Hindlimb muscle (tissue), 1 donor: Measurements from ENCODE around the gene NEGR1. TPM values are rescaled to one million over a fixed set of nuclear protein-coding genes. Genes with fewer than 3 reads are reported as not detected.

Experiments
- DNase-seq: peaks from one replicate; pipeline ENCODE4 v3.0.0-alpha.2; 2013
- polyA plus RNA-seq: library from polyadenylated mRNA; unstranded; fragments of 120-200 nt; gene quantifications from one replicate; pipeline ENCODE4 v1.2.1, GENCODE V29; 2013; ENCODE audit not compliant: insufficient read length

Gene NEGR1
- polyA plus RNA-seq, 1 donor = 18.1 TPM

DNA sequence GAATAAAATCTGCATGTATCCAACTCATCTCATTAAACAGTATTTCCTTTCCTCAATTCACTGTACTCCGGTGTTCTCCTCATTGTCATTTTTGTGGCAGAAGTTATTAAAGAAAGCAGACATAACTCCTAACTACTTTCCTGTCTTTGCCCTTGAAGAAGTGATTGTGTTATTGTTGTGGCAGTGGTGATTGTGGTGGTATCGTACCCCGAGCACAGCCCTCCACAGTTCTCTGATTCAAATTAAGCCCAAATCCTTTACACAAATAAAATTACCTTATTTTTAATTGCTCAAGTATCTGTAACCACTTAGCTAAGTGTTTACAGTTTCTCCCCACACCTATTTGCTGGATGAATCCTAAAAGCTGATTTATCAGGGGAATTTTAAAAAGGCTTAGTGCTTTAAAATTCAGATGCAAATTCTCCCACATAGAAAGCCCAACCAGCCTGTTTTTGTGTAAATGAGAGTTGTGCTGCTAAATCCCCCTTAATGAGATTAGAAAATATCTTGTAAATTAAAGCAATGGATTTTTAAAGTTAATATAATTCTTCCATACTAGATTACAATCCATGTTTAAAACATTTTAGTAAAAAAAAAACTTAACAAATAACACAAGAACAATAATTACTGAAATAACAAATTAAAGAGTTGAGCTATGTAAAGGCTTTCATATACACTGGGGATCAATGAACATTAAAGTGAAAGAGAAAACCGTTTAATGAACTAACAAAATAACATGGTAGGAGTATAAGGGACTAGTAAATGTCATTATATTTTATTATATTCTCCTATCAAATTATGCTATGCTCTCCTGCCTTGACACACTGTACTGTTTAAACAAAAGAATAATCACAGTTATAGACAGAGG, 259.0 kb downstream of the NEGR1 start:
- no peak for DNase-seq

DNA sequence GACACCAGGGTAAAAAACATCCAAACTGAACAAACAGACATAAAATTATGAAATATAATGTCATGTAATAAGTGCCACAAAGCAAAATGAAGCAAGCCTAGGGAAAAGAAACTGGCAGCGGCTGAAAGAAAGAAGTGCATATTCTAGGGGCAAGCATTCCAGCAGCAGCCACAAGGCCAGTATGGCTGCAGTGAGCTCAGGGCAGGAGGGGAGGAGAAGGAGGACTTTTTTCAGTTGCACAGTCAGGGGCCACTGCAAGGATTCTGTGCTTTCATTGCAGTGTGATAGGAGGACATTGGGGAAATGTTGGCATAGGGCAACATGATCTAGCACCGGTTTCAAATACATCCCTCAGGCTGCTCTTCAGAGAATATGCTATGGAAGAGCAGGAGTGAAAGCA, 263.8 kb downstream of the NEGR1 start:
- DNase-seq = no peak

DNA sequence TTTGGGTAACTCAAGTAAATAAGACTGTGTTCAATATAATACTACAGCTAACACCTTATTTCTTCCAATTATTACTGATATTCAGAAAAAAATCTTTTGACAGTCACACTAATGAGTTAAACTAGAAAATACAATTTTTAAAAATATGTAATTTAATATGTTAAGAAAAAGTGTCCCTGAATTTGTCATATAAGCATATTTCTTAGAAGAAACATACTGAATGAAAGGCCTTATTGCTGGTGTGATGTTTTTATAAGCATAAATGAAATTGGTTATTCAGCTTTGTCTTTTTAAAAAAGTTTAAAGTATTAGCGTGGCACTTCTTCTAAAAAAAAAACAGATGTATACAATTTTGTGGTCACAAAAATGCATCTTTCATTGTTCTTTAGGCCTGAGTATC, 267.3 kb downstream of the NEGR1 start:
- DNase-seq = no peak

DNA sequence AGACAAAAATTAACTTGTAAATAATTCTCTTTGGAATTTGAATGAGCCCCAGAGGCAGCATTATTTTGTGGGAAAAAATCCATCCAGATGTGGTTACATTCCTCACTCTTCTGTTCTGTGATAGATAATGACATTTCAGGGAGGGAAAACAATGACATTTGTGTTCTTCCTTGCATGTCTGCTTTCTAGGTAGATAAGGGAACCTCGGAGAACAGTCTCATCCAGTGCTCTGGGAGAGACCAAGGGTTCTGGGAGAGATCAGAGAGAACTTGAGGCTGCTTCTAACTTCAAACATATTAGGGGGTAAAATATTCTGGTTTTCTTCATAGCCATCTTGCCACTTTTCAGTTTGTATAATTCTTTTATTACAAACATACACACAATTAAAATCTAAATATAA, 269.2 kb downstream of the NEGR1 start:
- DNase-seq = no peak

DNA sequence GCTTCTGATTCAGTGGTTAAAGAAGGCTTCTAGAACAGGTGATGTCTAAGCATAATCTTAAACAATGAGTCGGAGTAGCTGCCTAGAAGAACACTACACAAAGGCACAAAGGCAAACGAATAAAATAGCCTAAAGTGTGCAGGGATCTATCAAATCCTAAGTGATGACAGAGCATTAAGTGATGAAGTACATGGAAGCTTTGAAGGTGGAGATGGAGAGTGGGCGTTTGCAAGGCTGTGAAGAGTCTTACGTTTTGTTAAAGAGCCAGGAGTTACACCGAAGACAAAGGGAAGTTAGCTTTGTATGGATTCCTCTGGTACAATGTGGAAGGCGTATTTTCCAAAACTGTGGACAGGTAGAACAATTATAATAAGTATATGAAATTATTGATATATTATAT, 270.6 kb downstream of the NEGR1 start:
- DNase-seq = no peak

DNA sequence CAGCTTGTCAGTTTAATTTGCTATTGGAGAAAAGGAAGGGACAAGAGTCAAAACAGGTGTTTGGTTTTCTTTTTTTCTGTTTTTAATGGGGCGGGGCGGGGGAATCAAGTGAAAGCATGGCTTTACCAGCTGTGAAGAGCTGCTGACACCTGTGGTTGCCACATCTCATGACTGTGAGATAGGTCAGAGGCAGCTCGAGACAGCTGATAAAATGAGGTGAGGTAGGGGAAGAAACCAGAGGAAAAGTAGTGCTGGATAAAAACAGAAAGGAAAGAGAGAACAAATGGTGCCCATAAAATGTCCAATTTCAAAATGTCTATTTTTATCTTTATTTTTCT, 272.3 kb downstream of the NEGR1 start:
- no peak for DNase-seq

DNA sequence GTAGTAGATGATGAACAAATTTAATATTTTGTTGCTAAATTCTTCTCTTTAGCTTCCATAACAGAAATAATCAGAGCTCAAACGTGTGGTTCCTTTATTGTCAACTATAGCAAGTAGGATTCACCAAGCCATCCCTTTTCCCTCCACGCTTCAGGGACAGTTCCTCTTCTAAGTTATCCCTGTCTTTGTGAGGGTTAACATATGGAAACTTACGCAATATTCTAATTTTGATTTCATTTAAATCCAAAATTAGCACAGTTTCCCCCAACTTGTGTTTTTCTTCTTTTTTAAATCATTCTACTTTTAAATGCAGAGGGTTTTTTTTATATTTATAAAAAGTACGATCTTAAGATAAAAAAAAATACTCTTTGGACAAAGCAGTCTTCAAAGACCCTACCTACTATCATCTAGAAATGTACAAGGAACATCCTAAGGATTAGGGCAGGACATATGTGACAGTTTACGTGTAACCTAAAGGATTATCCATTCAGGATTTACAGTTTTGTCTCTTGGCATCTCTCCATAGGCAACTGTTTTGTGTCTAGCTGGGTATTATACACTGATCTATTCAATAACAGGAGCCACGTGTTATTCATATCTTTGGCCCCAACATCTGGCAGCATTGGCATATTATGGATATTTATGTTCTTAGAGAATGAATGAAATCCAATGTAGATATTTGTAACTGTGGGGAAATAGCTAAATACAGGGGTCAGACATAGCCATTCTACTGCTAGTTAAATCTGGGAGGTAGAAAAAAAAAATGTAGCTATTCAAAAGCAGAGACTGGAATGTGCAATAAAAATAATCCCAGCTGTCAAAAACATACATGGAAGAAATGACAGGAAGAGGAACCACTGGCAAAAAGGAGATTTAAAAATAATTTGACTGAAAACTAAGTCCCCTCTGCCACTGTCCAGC, 272.9 kb downstream of the NEGR1 start:
- DNase-seq = no peak

DNA sequence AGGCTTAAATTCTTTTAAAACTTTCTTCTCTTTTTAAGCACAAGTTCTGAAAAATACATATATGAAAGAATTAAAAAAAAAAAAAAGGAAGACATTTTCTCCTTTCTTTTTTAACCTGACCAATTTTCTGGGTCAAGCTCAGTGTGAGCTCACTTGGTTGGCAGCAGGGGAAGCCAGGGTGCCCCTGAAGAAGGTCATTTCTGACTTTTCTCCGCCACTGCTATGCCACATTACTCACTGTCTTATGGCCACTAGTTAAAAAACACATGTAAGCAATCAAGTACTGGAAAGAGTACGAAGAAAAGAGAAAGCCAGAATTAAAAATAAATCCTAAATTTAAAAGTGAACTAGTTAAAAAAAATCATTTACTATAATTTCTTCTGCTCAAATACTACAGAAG, 275.0 kb downstream of the NEGR1 start:
- DNase-seq = no peak

DNA sequence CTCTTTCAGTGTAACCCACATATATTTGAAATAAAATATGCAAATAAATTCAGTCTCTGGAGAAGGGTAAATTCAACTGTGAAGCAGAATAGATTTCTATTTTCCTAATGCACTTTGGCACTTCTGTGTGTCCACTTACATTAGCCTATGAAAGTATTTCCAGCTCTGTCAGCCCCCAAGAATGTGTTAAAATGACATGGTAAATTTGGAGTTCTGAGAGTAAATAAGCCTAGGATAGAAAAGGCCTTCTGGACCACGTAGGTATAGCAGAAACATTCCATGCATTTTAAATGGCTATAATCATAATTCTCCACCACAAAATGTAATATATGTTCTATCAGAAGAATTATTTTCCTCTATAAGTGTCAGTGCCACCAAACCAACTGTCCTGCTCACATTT, 276.2 kb downstream of the NEGR1 start:
- no peak for DNase-seq

DNA sequence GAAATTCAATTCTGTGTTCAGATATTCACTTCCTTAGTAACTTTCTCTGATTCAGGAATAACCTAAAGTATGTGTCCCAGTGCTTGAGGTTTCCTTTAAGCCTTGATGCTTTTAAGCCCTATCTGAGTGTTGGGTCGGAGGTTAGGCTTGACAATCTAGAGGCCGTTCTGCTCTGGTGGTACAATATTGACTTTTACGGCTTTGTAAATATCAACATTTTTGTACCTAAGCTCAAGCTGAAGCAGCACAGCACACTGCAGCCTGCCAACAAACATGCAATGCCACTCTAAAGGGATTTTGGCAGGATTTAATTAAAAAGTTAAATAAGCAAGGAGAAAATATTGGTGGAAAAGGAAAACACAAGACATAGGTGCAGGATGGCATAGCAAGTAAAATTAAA, 279.2 kb downstream of the NEGR1 start:
- no peak for DNase-seq

DNA sequence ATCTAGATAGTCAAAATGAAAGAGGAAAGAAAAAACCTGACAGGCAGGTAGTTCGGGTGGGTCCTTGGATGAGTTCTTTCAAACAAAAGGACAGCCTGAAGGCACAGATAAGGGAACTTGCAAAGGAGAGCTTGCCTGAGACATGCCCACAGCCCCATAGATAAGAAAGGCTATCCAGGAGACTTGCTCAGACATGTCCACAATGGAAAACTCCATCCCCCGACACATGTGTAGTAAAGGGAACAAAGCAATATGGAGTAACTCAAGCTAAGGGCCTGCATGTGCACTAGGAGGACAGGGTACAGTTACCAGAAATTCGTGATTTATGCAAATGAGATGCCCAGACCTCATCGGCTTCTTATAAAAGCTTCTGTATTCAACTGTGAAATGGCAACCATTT, 281.5 kb downstream of the NEGR1 start:
- no peak for DNase-seq

DNA sequence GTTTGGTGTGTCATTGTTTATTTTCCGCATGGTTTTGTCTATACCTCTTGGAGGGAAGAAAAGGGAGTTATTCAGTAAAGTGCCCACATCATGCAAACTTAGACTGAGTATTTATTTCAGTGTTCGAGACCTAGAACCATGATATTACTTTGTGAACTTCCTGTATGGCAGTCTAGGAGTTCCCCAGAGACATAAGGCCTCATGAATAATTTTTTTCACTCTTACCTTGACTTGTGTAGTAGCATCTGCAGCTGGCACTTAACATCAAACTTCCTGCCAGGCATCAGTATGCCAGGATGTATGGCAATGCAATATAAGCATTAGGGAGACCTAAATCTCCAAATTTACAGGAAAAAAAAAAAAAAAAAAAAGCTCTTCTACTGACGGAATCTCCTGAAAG, 287.7 kb downstream of the NEGR1 start:
- DNase-seq = no peak

DNA sequence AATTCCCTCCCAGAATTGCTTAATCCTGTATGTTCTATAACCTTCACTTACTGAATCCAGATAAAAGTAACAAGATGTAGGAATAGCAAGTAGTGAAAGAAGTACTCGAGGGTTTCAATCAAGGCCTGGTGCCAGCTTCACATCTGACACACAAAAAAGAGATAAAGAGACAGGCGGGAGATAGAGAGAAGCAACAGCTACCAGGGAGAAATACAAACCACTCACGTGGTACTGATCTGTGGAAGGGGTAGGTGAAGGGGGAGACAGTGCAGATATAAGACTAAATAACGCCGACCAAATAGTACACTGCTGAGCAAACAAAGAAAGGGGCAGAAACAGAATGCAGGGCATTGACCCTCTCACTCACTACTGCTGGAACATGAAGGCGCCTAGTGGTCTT, 295.2 kb downstream of the NEGR1 start:
- DNase-seq = no peak

DNA sequence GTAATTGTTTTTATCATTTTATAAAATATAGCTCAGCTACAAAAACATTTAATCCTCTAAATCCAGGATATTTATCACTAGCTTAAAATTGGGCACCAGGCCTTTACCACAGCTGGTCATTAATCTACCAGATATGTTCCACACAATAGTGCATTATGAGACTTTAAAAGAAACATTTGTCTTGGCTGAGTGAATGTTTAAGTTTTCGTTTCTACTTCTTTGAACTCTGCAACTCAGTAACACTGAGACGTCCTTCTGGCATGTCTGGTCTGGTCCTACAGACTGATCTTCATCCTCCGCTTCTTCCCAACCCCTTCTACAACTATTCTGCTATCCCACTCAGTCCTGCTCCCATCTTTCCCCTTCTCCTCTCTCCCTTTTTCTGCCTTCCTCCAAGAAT, 296.2 kb downstream of the NEGR1 start:
- DNase-seq = peak; percentile 11

DNA sequence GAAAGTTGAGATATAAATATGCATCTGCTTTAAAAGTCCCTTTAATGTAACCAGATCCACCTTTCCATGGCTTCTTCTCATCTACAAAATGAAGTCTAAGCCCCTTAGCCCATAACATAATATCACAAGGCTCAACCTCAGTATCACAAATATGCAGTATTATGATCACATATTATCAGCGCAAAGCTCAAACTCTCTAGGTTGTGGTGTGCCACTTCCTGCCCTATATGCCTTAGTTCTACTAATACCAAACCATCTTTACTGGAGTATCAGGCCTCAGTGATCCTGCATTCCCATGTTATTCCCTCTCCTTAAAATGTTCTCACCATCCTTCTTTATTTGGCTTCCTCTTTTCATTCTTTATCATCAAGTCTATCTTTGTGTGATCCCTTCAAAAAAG, 301.8 kb downstream of the NEGR1 start:
- DNase-seq = no peak

DNA sequence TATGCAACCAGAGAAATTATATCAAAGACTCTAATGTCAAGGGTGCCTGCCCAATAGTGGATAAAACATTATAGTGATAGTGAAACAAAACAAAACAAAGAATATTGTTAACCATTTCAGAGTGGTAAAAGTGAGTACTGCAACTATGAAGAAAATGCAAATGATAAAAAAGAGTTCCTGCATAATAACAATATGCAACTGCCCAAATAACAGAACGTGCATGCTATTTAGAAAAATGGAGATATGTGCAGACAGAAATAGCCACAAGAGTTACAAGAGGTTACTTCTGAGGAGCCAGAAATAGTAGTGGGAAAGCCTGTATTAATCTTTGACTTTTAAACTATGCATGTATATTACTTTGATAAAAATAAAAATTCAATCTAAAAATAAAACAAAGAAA, 302.5 kb downstream of the NEGR1 start:
- no peak for DNase-seq

DNA sequence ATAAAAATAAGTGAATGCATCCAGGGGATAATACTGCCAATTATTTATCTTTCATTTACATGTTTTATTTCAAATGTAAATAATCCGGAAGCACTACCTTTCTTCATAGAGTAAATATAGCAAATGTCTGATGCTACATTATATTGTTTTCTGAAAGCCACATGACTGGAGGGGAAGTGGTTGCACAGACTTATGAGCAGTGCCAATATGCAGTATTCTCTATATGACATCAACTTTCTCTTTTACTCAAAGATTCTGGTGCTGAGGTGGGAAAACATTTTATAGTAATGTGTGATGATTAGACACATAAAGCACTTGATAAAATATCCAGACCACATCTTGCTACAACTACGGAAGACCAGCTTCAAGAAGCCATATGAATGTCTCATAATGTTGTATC, 314.7 kb downstream of the NEGR1 start:
- DNase-seq = no peak

DNA sequence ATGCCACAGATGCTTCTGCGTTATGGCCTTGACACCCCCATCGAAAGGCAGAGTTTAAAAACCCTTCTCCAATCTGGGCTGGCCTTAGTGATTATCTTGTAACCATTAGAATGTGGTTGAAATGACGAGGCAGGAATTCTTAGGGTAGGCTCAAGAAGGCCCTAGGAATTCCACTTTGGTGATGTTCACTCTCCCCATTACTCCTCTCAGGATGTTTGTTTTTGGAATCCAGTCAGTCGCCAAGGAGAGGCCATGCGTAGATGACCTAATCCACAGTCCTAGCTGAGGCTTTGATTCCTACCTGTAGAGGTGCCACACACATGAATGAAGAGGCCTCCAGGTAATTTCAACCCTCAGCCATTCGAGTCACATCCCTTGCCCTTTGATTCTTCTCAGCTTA, 318.2 kb downstream of the NEGR1 start:
- no peak for DNase-seq

DNA sequence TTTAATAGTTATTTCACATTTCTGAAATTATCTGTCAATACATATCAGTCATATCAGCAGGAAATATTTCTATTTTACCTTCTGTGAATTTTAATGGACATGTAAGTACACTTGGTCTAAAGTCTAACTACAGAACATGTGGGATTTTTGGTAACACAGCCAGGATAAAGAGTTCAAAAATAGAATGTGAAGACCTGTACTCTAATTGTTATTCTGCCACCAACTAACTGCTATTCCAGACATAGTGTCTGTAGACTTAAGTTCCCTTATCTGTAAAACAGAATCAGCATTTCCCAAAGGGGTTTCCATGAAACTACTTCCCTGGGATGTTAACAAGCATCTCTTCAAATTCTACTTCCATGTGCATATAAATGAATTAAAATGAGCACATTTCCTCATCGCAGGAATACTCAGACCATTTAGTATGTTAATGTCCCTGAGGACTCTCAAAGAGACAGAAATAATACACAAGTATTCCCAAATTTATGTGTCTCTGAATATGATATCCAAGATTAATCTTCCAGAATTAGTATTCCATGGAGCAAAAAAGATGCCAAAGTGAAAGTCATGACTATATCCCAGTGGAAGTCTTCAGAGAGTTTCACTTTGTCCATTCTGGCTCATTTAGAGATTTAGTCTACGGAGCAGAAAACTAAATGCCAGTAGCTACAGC, 325.6 kb downstream of the NEGR1 start:
- DNase-seq = no peak

DNA sequence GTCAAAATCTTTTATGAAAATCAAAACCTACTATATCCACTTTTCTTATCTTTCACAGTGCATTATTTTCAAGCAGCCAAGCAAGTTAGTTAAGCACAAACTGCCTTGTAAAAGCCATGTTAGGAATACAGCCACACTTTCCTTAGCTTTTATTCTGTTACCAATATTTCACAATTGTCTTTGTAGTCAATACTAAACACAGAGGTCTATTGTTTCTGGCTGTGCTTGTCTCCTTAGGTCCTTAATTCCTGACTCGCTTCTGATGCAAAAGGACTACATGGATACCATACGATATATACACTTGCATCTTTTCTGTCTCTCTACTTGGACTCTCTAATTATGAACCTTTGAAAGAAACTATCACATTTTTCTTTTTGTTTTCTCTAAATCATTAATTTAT, 331.8 kb downstream of the NEGR1 start:
- no peak for DNase-seq

DNA sequence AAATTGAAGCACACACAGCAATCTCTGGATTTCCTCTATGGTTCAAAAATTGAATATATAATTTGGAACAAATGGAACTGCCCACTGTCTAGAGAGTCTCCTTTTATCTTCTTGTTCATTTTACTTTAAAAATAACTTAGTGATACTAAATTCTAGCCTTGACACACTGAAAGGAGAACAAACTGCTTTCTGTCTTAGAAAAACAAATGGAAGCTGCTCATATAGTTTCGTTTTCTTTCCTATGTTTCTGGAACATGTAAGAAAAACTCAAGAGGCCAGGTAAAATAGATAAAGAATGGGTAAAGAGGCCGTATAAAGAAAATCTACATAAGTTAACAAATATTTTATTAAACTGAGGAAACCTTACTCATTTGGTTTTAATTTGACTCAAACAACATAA, 332.7 kb downstream of the NEGR1 start:
- no peak for DNase-seq

DNA sequence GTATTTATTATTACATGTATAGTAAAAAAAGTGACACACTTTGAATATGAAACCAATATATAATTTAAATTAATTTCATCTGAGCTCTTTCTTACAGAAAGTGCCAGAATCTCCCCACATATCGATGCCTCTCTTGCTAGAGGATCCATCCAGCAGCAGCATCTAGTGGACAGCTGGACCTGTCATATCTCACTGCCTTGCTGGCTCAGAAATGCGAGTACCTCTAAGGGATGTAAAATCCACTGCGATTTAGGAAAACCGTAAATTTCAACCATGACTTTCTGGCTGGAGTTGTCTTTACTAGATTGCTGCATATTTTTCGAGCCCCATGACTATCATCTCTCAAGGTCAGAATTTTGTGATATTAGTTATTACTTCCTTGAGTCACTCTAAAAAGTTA, 333.8 kb downstream of the NEGR1 start:
- no peak for DNase-seq

DNA sequence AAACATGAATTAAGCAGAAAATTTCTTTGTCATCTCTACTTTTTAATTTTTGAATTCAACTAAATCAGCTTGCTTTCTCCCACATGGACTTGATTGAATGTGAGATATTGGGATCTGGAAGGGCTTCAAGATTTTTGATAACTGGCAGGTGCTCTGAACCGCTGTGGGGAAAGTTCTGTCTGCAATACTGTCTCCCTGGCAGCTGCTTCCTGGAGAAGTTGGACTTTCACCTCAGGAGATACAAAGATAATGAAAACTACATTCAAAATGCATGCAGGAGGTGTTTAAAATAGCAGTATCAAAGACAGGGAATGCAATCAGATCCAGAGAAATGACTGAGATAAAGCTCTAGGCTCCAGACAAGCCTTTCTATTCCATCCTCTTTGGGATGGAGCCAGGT, 338.3 kb downstream of the NEGR1 start:
- no peak for DNase-seq
